ENCODE data around the gene GNPTAB.

GNPTAB gene

GRCh38 chr12:101772012-101772775 is 58.6 kb downstream of the GNPTAB start:
- no peak for DNase-seq (ENCODE audit: low read depth in 2 of 2)

- DNase-seq (ENCODE audit: low read depth in 2 of 2) = no peak
These were observed 60.9 kb downstream of the GNPTAB start for GRCh38 chr12:101769865-101770264.

GRCh38 chr12:101768781-101769180 is 62.0 kb downstream of the GNPTAB start:
- DNase-seq (ENCODE audit: low read depth in 2 of 2) = no peak

- no peak for DNase-seq (ENCODE audit: low read depth in 2 of 2)
These were observed 63.2 kb downstream of the GNPTAB start for GRCh38 chr12:101767537-101767936.

- no peak for DNase-seq (ENCODE audit: low read depth in 2 of 2)
These were observed 66.5 kb downstream of the GNPTAB start for GRCh38 chr12:101764051-101764792.

- no peak for DNase-seq (ENCODE audit: low read depth in 2 of 2)
These were observed 67.4 kb downstream of the GNPTAB start for GRCh38 chr12:101763246-101763931.

GRCh38 chr12:101761781-101762180 is 69.0 kb downstream of the GNPTAB start:
- DNase-seq (ENCODE audit: low read depth in 2 of 2) = no peak

GRCh38 chr12:101761350-101761749 is 69.4 kb downstream of the GNPTAB start:
- DNase-seq (ENCODE audit: low read depth in 2 of 2) = no peak

- DNase-seq (ENCODE audit: low read depth in 2 of 2) = no peak
These were observed 71.2 kb downstream of the GNPTAB start for GRCh38 chr12:101759396-101760047.

GRCh38 chr12:101750152-101750551 is 80.6 kb downstream of the GNPTAB start:
- no peak for DNase-seq (ENCODE audit: low read depth in 2 of 2)

- no peak for DNase-seq (ENCODE audit: low read depth in 2 of 2)
These were observed 81.1 kb downstream of the GNPTAB start for GRCh38 chr12:101749657-101750056.

GRCh38 chr12:101748907-101749306 is 81.9 kb downstream of the GNPTAB start:
- DNase-seq (ENCODE audit: low read depth in 2 of 2) = no peak

GRCh38 chr12:101747697-101748096 is 83.1 kb downstream of the GNPTAB start:
- no peak for DNase-seq (ENCODE audit: low read depth in 2 of 2)

GRCh38 chr12:101746661-101747060 is 84.1 kb downstream of the GNPTAB start:
- DNase-seq (ENCODE audit: low read depth in 2 of 2) = no peak

- no peak for DNase-seq (ENCODE audit: low read depth in 2 of 2)
These were observed 84.6 kb downstream of the GNPTAB start for GRCh38 chr12:101746196-101746595.

- DNase-seq (ENCODE audit: low read depth in 2 of 2) = no peak
These were observed 85.3 kb downstream of the GNPTAB start for GRCh38 chr12:101745481-101745880.

- no peak for DNase-seq (ENCODE audit: low read depth in 2 of 2)
These were observed 86.9 kb downstream of the GNPTAB start for GRCh38 chr12:101743724-101744472.

- DNase-seq (ENCODE audit: low read depth in 2 of 2) = no peak
These were observed 87.5 kb downstream of the GNPTAB start for GRCh38 chr12:101743242-101743641.

- no peak for DNase-seq (ENCODE audit: low read depth in 2 of 2)
These were observed 89.8 kb downstream of the GNPTAB start for GRCh38 chr12:101740980-101741379.

- no peak for DNase-seq (ENCODE audit: low read depth in 2 of 2)
These were observed 90.2 kb downstream of the GNPTAB start for GRCh38 chr12:101740566-101740965.

- DNase-seq (ENCODE audit: low read depth in 2 of 2) = no peak
These were observed 91.7 kb downstream of the GNPTAB start, which contains the start of gene SYCP3 for GRCh38 chr12:101738920-101739665. TSS of gene SYCP3 (minus strand) at chr12:101739462. CDS start at chr12:101737935, 1,527 bp downstream.
